HepG2 (cell line): Measurements from ENCODE around the gene ANTXR1. TPM values are rescaled to one million over a fixed set of nuclear protein-coding genes. Genes with fewer than 3 reads are reported as not detected.

Source experiments
- KLF13 ChIP-seq: sonication (generic); formaldehyde crosslinking; IDR thresholded peaks from 2 replicates; pipeline ENCODE4 v1.4.0; 2020; ENCODE audit warnings: mild to moderate bottlenecking, missing genetic modification reagents
- LBX2 ChIP-seq: sonication (generic); formaldehyde crosslinking; IDR thresholded peaks from 2 replicates; pipeline ENCODE4 v1.5.0; 2020; ENCODE audit warnings: missing genetic modification reagents, mild to moderate bottlenecking, borderline replicate concordance
- NCOR1 ChIP-seq: fragments of 200-600 bp; sonication (generic); IDR thresholded peaks from 2 replicates; pipeline ENCODE4 v1.7.0; 2017; ENCODE audit warnings: antibody characterized with exemption, low read length, borderline replicate concordance
- PCBP2 ChIP-seq: fragments of 200-400 bp; formaldehyde crosslinking; optimal IDR thresholded peaks from 2 replicates; pipeline ENCODE3; 2018; ENCODE audit warnings: low read length, low read depth; ENCODE audit not compliant: poor library complexity, severe bottlenecking
- RBM39 ChIP-seq: fragments of 200-400 bp; formaldehyde crosslinking; IDR thresholded peaks from one replicate; pipeline ENCODE4 v1.6.1; 2018; ENCODE audit warnings: antibody characterized with exemption, mild to moderate bottlenecking, low read depth, low read length; ENCODE audit not compliant: poor library complexity, severe bottlenecking
- SMAD9 ChIP-seq: sonication (generic); formaldehyde crosslinking; IDR thresholded peaks from 2 replicates; pipeline ENCODE4 v1.5.1; 2020; ENCODE audit warnings: mild to moderate bottlenecking, missing genetic modification reagents
- TBX3 ChIP-seq: fragments of 450-650 bp; IDR thresholded peaks from 2 replicates; pipeline ENCODE4 v1.6.1; 2017; ENCODE audit warnings: antibody characterized with exemption, mild to moderate bottlenecking, inconsistent platforms, borderline replicate concordance
- TP53 ChIP-seq: sonication (generic); formaldehyde crosslinking; conservative IDR thresholded peaks from 2 replicates; pipeline ENCODE4 v1.4.0; 2020; ENCODE audit warnings: missing genetic modification reagents
- XRCC5 ChIP-seq: fragments of 200-400 bp; formaldehyde crosslinking; optimal IDR thresholded peaks from 2 replicates; pipeline ENCODE3; 2017; ENCODE audit warnings: mild to moderate bottlenecking, low read length
- ZBTB37 ChIP-seq: sonication (generic); formaldehyde crosslinking; IDR thresholded peaks from 2 replicates; pipeline ENCODE4 v1.4.0; 2020; ENCODE audit warnings: mild to moderate bottlenecking, missing genetic modification reagents
- ZFP36 ChIP-seq: fragments of 150-350 bp; IDR thresholded peaks from 2 replicates; pipeline ENCODE4 v1.6.1; 2018; ENCODE audit warnings: borderline replicate concordance, low read length, low read depth; ENCODE audit not compliant: partially characterized antibody
- ZNF180 ChIP-seq: sonication (generic); formaldehyde crosslinking; IDR thresholded peaks from 2 replicates; pipeline ENCODE4 v1.4.0; 2020; ENCODE audit warnings: low read depth, missing genetic modification reagents, borderline replicate concordance
- ZNF563 ChIP-seq: sonication (generic); formaldehyde crosslinking; IDR thresholded peaks from 2 replicates; pipeline ENCODE4 v1.8.0; 2022; ENCODE audit warnings: mild to moderate bottlenecking, moderate library complexity, missing genetic modification reagents
- ZNF616 ChIP-seq: sonication (generic); formaldehyde crosslinking; IDR thresholded peaks from 2 replicates; pipeline ENCODE4 v1.5.0; 2020; ENCODE audit warnings: low read depth, mild to moderate bottlenecking, missing genetic modification reagents
- ZNF646 ChIP-seq: sonication (generic); formaldehyde crosslinking; IDR thresholded peaks from 2 replicates; pipeline ENCODE4 v1.9.0; 2021; ENCODE audit warnings: mild to moderate bottlenecking, missing genetic modification reagents
- ZNF766 ChIP-seq: sonication (generic); formaldehyde crosslinking; IDR thresholded peaks from 2 replicates; pipeline ENCODE4 v1.5.0; 2020; ENCODE audit warnings: missing genetic modification reagents, borderline replicate concordance
- ZNF816 ChIP-seq: sonication (generic); formaldehyde crosslinking; IDR thresholded peaks from 2 replicates; pipeline ENCODE4 v1.8.0; 2022; ENCODE audit warnings: missing genetic modification reagents, mild to moderate bottlenecking, borderline replicate concordance
- polyA plus RNA-seq, 8 experiments: library from polyadenylated mRNA; depleted of rRNA in 3 of 8; stranded (reverse) in 7 of 8; unstranded in 1 of 8; fragments of >200 nt; fragmentation: Illumina TruSeq in 4 of 8; extraction: Trizol in 4 of 8; gene quantifications; 2 replicates each; pipeline versions ENCODE4 v1.2.1 to v1.2.3, GENCODE V29; 2011 to 2016; ENCODE audit warnings: low read depth in 4 of 8, missing spikeins in 1 of 8, mixed read lengths in 1 of 8; ENCODE audit not compliant: insufficient read depth in 1 of 8
- total RNA-seq, 5 experiments: library from RNA; depleted of rRNA; stranded (reverse); fragments of >200 nt; fragmentation: Illumina TruSeq; extraction: Trizol; gene quantifications; 2 replicates each; pipeline ENCODE4 v1.2.3, GENCODE V29; 2016; ENCODE audit warnings: low read depth in 1 of 5

Gene ANTXR1
- total and polyA plus RNA-seq, 2 of the 13 experiments (the other 11 are each of a cell fraction or from before 2014, with no cell fraction given), result 4.5 to 12.7 TPM

GRCh38 chr2:69177785-69178636 lies 165.0 kb downstream of the ANTXR1 start (continued):
- TF ChIP-seq ZNF646 (CRISPR knock-in tag), result peak; percentile 2; the same call in 1 of the 2 replicates
- TF ChIP-seq ZNF563, result peak; percentile 92; the same call in 1 of the 2 replicates
- peak; percentile 58 for TF ChIP-seq RBM39
- TF ChIP-seq ZFP36, result no peak
- peak; percentile 74 for TF ChIP-seq NCOR1
- peak; percentile 79; the same call in 1 of the 2 replicates for TF ChIP-seq ZNF766 (CRISPR knock-in tag)
- TF ChIP-seq TP53 (CRISPR knock-in tag), result 0 out of 2 replicates have a peak, but pooled peaks have one; percentile 48
- TF ChIP-seq ZNF816, result peak; percentile 95
- no peak for TF ChIP-seq PCBP2
- TF ChIP-seq ZNF616 (CRISPR knock-in tag), result no peak
- TF ChIP-seq TBX3, result peak; percentile 63; the same call in 1 of the 2 replicates
- TF ChIP-seq KLF13 (CRISPR knock-in tag), result no peak
- no peak for TF ChIP-seq ZNF180
- peak; percentile 52; the same call in 1 of the 2 replicates for TF ChIP-seq LBX2
- TF ChIP-seq XRCC5, result peak; percentile 96
- TF ChIP-seq ZBTB37, result peak; percentile 94
- TF ChIP-seq SMAD9 (CRISPR knock-in tag), result peak; percentile 86; the same call in 1 of the 2 replicates
